HepG2 (cell line): Measurements from ENCODE around the gene FAM162A. TPM values are rescaled to one million over a fixed set of nuclear protein-coding genes. Genes with fewer than 3 reads are reported as not detected.

Source experiments
- BRCA1 ChIP-seq: sonication (generic); formaldehyde crosslinking; IDR thresholded peaks from 2 replicates; pipeline ENCODE4 v1.4.0; 2020; ENCODE audit warnings: missing genetic modification reagents
- CENPT ChIP-seq: sonication (generic); formaldehyde crosslinking; IDR thresholded peaks from 2 replicates; pipeline ENCODE4 v1.8.0; 2022; ENCODE audit warnings: low read depth, mild to moderate bottlenecking, moderate library complexity, missing genetic modification reagents
- CTCF ChIP-seq: sonication (generic); formaldehyde crosslinking; IDR thresholded peaks from 2 replicates; pipeline ENCODE4 v1.5.0; 2020; ENCODE audit warnings: mild to moderate bottlenecking, missing genetic modification reagents, moderate library complexity
- MBD4 ChIP-seq: IDR thresholded peaks from 2 replicates; pipeline ENCODE4 v1.6.1; 2012; ENCODE audit warnings: low read length, inconsistent platforms, borderline replicate concordance
- NFE2L1 ChIP-seq: sonication (generic); formaldehyde crosslinking; IDR thresholded peaks from 2 replicates; pipeline ENCODE4 v1.4.0; 2020; ENCODE audit warnings: missing genetic modification reagents, mild to moderate bottlenecking, borderline replicate concordance
- REXO4 ChIP-seq: sonication (generic); formaldehyde crosslinking; IDR thresholded peaks from 2 replicates; pipeline ENCODE4 v1.8.0; 2022; ENCODE audit warnings: missing genetic modification reagents, mild to moderate bottlenecking, borderline replicate concordance
- ZNF143 ChIP-seq: sonication (generic); formaldehyde crosslinking; IDR thresholded peaks from 2 replicates; pipeline ENCODE4 v1.4.0; 2020; ENCODE audit warnings: missing genetic modification reagents
- ZNF576 ChIP-seq: sonication (generic); formaldehyde crosslinking; IDR thresholded peaks from 2 replicates; pipeline ENCODE4 v1.4.0; 2020; ENCODE audit warnings: mild to moderate bottlenecking, missing genetic modification reagents
- ZNF788 ChIP-seq: sonication (generic); formaldehyde crosslinking; IDR thresholded peaks from 2 replicates; pipeline ENCODE4 v1.5.0; 2020; ENCODE audit warnings: mild to moderate bottlenecking, missing genetic modification reagents, borderline replicate concordance
- polyA plus RNA-seq, 8 experiments: library from polyadenylated mRNA; depleted of rRNA in 3 of 8; stranded (reverse) in 7 of 8; unstranded in 1 of 8; fragments of >200 nt; fragmentation: Illumina TruSeq in 4 of 8; extraction: Trizol in 4 of 8; gene quantifications; 2 replicates each; pipeline versions ENCODE4 v1.2.1 to v1.2.3, GENCODE V29; 2011 to 2016; ENCODE audit warnings: low read depth in 4 of 8, missing spikeins in 1 of 8, mixed read lengths in 1 of 8; ENCODE audit not compliant: insufficient read depth in 1 of 8
- total RNA-seq, 5 experiments: library from RNA; depleted of rRNA; stranded (reverse); fragments of >200 nt; fragmentation: Illumina TruSeq; extraction: Trizol; gene quantifications; 2 replicates each; pipeline ENCODE4 v1.2.3, GENCODE V29; 2016; ENCODE audit warnings: low read depth in 1 of 5
- TF ChIP-seq, protein P1 (sequence below): sonication (generic); formaldehyde crosslinking; IDR thresholded peaks from 2 replicates; pipeline ENCODE4 v1.4.0; 2020; ENCODE audit warnings: missing genetic modification reagents
- TF ChIP-seq, protein P2 (sequence below): sonication (generic); formaldehyde crosslinking; IDR thresholded peaks from 2 replicates; pipeline ENCODE4 v1.5.1; 2020; ENCODE audit warnings: mild to moderate bottlenecking, missing genetic modification reagents
- TF ChIP-seq, protein P3 (sequence below): IDR thresholded peaks from 2 replicates; pipeline ENCODE4 v1.6.1; 2016; ENCODE audit warnings: low read depth, borderline replicate concordance
- TF ChIP-seq, protein P4 (sequence below): sonication (generic); formaldehyde crosslinking; IDR thresholded peaks from 2 replicates; pipeline ENCODE4 v1.5.0; 2020; ENCODE audit warnings: missing genetic modification reagents
- TF ChIP-seq, protein P5 (sequence below): IDR thresholded peaks from 2 replicates; pipeline ENCODE4 v1.6.1; 2016

FAM162A gene
- total and polyA plus RNA-seq, 2 of the 13 experiments (the other 11 are each of a cell fraction or from before 2014, with no cell fraction given), result 115 to 155 TPM

GRCh38 chr3:122383771-122384697, at the start of gene FAM162A (continued):
- TF ChIP-seq, protein P1, sequence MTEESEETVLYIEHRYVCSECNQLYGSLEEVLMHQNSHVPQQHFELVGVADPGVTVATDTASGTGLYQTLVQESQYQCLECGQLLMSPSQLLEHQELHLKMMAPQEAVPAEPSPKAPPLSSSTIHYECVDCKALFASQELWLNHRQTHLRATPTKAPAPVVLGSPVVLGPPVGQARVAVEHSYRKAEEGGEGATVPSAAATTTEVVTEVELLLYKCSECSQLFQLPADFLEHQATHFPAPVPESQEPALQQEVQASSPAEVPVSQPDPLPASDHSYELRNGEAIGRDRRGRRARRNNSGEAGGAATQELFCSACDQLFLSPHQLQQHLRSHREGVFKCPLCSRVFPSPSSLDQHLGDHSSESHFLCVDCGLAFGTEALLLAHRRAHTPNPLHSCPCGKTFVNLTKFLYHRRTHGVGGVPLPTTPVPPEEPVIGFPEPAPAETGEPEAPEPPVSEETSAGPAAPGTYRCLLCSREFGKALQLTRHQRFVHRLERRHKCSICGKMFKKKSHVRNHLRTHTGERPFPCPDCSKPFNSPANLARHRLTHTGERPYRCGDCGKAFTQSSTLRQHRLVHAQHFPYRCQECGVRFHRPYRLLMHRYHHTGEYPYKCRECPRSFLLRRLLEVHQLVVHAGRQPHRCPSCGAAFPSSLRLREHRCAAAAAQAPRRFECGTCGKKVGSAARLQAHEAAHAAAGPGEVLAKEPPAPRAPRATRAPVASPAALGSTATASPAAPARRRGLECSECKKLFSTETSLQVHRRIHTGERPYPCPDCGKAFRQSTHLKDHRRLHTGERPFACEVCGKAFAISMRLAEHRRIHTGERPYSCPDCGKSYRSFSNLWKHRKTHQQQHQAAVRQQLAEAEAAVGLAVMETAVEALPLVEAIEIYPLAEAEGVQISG (CRISPR knock-in tag), result peak; percentile 91
- TF ChIP-seq, protein P2, sequence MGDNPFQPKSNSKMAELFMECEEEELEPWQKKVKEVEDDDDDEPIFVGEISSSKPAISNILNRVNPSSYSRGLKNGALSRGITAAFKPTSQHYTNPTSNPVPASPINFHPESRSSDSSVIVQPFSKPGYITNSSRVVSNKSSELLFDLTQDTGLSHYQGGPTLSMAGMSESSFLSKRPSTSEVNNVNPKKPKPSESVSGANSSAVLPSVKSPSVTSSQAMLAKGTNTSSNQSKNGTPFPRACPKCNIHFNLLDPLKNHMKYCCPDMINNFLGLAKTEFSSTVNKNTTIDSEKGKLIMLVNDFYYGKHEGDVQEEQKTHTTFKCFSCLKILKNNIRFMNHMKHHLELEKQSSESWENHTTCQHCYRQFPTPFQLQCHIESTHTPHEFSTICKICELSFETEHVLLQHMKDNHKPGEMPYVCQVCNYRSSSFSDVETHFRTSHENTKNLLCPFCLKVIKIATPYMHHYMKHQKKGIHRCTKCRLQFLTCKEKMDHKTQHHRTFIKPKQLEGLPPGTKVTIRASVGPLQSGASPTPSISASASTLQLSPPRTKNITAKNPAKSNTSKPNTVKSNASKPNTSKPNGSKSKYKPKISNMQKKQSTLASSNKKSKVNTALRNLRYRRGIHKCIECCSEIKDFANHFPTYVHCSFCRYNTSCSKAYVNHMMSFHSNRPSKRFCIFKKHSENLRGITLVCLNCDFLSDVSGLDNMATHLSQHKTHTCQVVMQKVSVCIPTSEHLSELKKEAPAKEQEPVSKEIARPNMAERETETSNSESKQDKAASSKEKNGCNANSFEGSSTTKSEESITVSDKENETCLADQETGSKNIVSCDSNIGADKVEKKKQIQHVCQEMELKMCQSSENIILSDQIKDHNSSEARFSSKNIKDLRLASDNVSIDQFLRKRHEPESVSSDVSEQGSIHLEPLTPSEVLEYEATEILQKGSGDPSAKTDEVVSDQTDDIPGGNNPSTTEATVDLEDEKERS (CRISPR knock-in tag), result peak; percentile 54; the same call in 1 of the 2 replicates
- TF ChIP-seq ZNF143 (CRISPR knock-in tag) (peak; percentile 55; the same call in 1 of the 2 replicates), NFE2L1 (CRISPR knock-in tag) (no peak), REXO4 (CRISPR knock-in tag) (no peak), ZNF576 (CRISPR knock-in tag) (no peak), ZNF788 (peak; percentile 90; the same call in 1 of the 2 replicates), BRCA1 (peak; percentile 75; the same call in 1 of the 2 replicates), MBD4 (no peak), CTCF (CRISPR knock-in tag) (peak; percentile 96), CENPT (0 out of 2 replicates have a peak, but pooled peaks have one; percentile 30)
- TF ChIP-seq, protein P3, sequence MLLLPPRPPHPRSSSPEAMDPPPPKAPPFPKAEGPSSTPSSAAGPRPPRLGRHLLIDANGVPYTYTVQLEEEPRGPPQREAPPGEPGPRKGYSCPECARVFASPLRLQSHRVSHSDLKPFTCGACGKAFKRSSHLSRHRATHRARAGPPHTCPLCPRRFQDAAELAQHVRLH (CRISPR knock-in tag), result peak; percentile 95
- TF ChIP-seq, protein P4, sequence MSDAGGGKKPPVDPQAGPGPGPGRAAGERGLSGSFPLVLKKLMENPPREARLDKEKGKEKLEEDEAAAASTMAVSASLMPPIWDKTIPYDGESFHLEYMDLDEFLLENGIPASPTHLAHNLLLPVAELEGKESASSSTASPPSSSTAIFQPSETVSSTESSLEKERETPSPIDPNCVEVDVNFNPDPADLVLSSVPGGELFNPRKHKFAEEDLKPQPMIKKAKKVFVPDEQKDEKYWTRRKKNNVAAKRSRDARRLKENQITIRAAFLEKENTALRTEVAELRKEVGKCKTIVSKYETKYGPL (CRISPR knock-in tag), result peak; percentile 73; the same call in 1 of the 2 replicates
- TF ChIP-seq, protein P5, sequence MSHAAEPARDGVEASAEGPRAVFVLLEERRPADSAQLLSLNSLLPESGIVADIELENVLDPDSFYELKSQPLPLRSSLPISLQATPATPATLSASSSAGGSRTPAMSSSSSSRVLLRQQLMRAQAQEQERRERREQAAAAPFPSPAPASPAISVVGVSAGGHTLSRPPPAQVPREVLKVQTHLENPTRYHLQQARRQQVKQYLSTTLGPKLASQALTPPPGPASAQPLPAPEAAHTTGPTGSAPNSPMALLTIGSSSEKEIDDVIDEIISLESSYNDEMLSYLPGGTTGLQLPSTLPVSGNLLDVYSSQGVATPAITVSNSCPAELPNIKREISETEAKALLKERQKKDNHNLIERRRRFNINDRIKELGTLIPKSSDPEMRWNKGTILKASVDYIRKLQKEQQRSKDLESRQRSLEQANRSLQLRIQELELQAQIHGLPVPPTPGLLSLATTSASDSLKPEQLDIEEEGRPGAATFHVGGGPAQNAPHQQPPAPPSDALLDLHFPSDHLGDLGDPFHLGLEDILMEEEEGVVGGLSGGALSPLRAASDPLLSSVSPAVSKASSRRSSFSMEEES (CRISPR knock-in tag), result peak; percentile 76
